SK-N-SH treated with all-trans-retinoic acid at 6 μM for 48 hours (cell line): ENCODE data around the gene POLH.

Experiments used
- ATAC-seq: fragments of 200-7000 bp; cut with Tn5 transposase; 3 replicates; pipeline ENCODE4 v1.9.1; 2020; ENCODE audit warnings: mild to moderate bottlenecking, moderate library complexity
- BACH2 ChIP-seq: fragments of 250-450 bp; sonication (Bioruptor Pico); IDR thresholded peaks from 2 replicates; pipeline ENCODE4 v1.9.0; 2021; ENCODE audit warnings: mild to moderate bottlenecking, borderline replicate concordance
- CSDC2 ChIP-seq: fragments of 250-450 bp; sonication (Bioruptor Pico); IDR thresholded peaks from 2 replicates; pipeline ENCODE4 v1.5.0; 2020; ENCODE audit warnings: mild to moderate bottlenecking, moderate library complexity
- ESRRG ChIP-seq: fragments of 250-450 bp; sonication (Bioruptor Pico); IDR thresholded peaks from 2 replicates; pipeline ENCODE4 v1.6.1; 2021; ENCODE audit warnings: mild to moderate bottlenecking
- GLIS3 ChIP-seq: fragments of 250-450 bp; sonication (Bioruptor Pico); IDR thresholded peaks from 2 replicates; pipeline ENCODE4 v1.5.0; 2020; ENCODE audit warnings: mild to moderate bottlenecking, moderate library complexity
- ISL1 ChIP-seq: fragments of 250-450 bp; sonication (Bioruptor Pico); IDR thresholded peaks from 2 replicates; pipeline ENCODE4 v2.1.2; 2022; ENCODE audit warnings: mild to moderate bottlenecking, moderate library complexity
- OSR1 ChIP-seq: fragments of 250-450 bp; sonication (Bioruptor Pico); IDR thresholded peaks from 2 replicates; pipeline ENCODE4 v1.8.0; 2022; ENCODE audit warnings: moderate library complexity, mild to moderate bottlenecking, inconsistent platforms
- PPARA ChIP-seq: fragments of 250-450 bp; sonication (Bioruptor Pico); IDR thresholded peaks from 2 replicates; pipeline ENCODE4 v1.5.0; 2020; ENCODE audit warnings: mild to moderate bottlenecking, borderline replicate concordance
- RARB ChIP-seq: fragments of 250-450 bp; sonication (Bioruptor Pico); IDR thresholded peaks from 2 replicates; pipeline ENCODE4 v1.8.0; 2021; ENCODE audit warnings: mild to moderate bottlenecking, moderate library complexity
- SNAI2 ChIP-seq: fragments of 250-450 bp; sonication (Bioruptor Pico); IDR thresholded peaks from 2 replicates; pipeline ENCODE4 v1.5.0; 2020; ENCODE audit warnings: mild to moderate bottlenecking, moderate library complexity
- TCF4 ChIP-seq: fragments of 250-450 bp; sonication (Bioruptor Pico); IDR thresholded peaks from 2 replicates; pipeline ENCODE4 v1.8.0; 2021; ENCODE audit warnings: mild to moderate bottlenecking, moderate library complexity, borderline replicate concordance
- TOX ChIP-seq: fragments of 250-450 bp; sonication (Bioruptor Pico); IDR thresholded peaks from 2 replicates; pipeline ENCODE4 v1.8.0; 2021; ENCODE audit warnings: mild to moderate bottlenecking, moderate library complexity, borderline replicate concordance
- ZC3H10 ChIP-seq: fragments of 250-450 bp; sonication (Bioruptor Pico); IDR thresholded peaks from 2 replicates; pipeline ENCODE4 v1.5.1; 2021; ENCODE audit warnings: mild to moderate bottlenecking, moderate library complexity
- ZFP3 ChIP-seq: fragments of 250-450 bp; sonication (Bioruptor Pico); IDR thresholded peaks from 2 replicates; pipeline ENCODE4 v1.5.0; 2020; ENCODE audit warnings: mild to moderate bottlenecking, moderate library complexity
- ZFP30 ChIP-seq: fragments of 450-650 bp; formaldehyde crosslinking; IDR thresholded peaks from 2 replicates; pipeline ENCODE4 v1.5.0; 2022; ENCODE audit warnings: mild to moderate bottlenecking, moderate library complexity
- ZNF70 ChIP-seq: fragments of 450-650 bp; formaldehyde crosslinking; IDR thresholded peaks from 2 replicates; pipeline ENCODE4 v1.5.0; 2020; ENCODE audit warnings: mild to moderate bottlenecking, moderate library complexity
- ZNF8 ChIP-seq: fragments of 450-650 bp; formaldehyde crosslinking; IDR thresholded peaks from 2 replicates; pipeline ENCODE4 v1.5.0; 2020; ENCODE audit warnings: mild to moderate bottlenecking, moderate library complexity
- TF ChIP-seq, protein P1 (sequence below): fragments of 250-450 bp; sonication (Bioruptor Pico); IDR thresholded peaks from 2 replicates; pipeline ENCODE4 v1.5.0; 2020; ENCODE audit warnings: mild to moderate bottlenecking, moderate library complexity
- TF ChIP-seq, protein P2 (sequence below): fragments of 250-450 bp; sonication (Bioruptor Pico); IDR thresholded peaks from 2 replicates; pipeline ENCODE4 v1.8.0; 2020; ENCODE audit warnings: mild to moderate bottlenecking, moderate library complexity, borderline replicate concordance
- TF ChIP-seq, protein P3 (sequence below): fragments of 250-450 bp; sonication (Bioruptor Pico); IDR thresholded peaks from 2 replicates; pipeline ENCODE4 v1.5.1; 2020; ENCODE audit warnings: low read depth, mild to moderate bottlenecking, moderate library complexity
- TF ChIP-seq, protein P4 (sequence below): fragments of 250-450 bp; sonication (Bioruptor Pico); IDR thresholded peaks from 2 replicates; pipeline ENCODE4 v1.8.0; 2021; ENCODE audit warnings: low read depth, mild to moderate bottlenecking, moderate library complexity, borderline replicate concordance

The POLH gene

DNA sequence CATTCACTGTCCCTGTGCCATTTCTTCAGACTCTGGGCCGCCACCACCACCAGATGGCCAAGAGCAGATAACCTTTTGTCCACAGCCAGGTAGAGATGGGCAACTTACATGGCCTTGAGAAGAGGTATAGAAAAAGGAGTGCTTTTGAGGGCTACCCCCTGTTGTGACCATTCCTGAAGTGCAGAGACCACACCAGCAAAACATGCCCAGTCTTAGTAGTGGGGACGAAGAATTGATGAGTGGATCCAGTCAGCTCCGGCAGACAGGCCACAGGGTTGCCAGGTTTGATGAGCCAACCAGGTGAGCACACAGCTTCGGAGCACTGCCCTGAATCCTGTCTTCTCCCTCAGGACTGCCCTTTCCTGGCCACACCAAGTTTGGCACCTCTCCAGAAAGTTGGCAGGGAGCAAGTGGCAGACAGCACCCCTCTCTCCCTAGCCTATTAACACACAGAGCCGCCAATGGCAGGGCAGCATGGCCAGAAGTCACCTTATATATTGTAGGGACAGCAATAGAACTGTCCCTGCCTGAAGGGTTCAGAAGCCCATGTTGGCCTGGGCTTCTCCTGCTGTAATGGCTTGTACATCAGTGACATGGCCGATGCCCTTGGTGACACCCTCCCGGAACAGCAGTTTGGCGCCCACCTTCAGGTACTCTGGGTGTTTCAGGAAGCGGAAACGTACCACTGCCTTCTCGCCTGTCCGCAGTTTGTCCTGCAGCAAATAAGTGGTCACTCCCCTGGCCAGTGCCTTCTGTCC is 45.3 kb downstream of the POLH start:
- no peak for TF ChIP-seq ESRRG (CRISPR knock-in tag)
- no peak for TF ChIP-seq BACH2 (CRISPR knock-in tag)
- TF ChIP-seq GLIS3 = no peak
- no peak; the same call in 2 of the 3 replicates for ATAC-seq

DNA sequence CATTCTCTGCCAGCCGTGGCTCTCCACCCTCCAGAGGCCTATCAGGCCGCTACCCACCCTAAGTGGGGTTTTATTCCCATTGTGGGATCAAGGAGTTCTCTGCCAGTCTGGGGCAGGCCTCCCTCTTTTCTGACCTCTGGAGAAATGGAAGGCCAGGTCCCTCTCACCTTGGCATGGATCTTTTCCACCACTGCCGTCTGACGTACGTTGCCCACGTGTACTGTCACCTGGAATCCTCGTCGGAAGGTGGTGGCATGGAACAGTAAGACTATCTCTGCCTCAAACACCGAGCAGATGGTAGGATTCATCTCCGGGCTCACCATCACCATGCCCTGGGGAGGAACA is 45.8 kb downstream of the POLH start:
- no peak for ATAC-seq
- TF ChIP-seq, protein P1, sequence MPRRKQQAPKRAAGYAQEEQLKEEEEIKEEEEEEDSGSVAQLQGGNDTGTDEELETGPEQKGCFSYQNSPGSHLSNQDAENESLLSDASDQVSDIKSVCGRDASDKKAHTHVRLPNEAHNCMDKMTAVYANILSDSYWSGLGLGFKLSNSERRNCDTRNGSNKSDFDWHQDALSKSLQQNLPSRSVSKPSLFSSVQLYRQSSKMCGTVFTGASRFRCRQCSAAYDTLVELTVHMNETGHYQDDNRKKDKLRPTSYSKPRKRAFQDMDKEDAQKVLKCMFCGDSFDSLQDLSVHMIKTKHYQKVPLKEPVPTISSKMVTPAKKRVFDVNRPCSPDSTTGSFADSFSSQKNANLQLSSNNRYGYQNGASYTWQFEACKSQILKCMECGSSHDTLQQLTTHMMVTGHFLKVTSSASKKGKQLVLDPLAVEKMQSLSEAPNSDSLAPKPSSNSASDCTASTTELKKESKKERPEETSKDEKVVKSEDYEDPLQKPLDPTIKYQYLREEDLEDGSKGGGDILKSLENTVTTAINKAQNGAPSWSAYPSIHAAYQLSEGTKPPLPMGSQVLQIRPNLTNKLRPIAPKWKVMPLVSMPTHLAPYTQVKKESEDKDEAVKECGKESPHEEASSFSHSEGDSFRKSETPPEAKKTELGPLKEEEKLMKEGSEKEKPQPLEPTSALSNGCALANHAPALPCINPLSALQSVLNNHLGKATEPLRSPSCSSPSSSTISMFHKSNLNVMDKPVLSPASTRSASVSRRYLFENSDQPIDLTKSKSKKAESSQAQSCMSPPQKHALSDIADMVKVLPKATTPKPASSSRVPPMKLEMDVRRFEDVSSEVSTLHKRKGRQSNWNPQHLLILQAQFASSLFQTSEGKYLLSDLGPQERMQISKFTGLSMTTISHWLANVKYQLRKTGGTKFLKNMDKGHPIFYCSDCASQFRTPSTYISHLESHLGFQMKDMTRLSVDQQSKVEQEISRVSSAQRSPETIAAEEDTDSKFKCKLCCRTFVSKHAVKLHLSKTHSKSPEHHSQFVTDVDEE (CRISPR knock-in tag) = no peak
- TF ChIP-seq, protein P2, sequence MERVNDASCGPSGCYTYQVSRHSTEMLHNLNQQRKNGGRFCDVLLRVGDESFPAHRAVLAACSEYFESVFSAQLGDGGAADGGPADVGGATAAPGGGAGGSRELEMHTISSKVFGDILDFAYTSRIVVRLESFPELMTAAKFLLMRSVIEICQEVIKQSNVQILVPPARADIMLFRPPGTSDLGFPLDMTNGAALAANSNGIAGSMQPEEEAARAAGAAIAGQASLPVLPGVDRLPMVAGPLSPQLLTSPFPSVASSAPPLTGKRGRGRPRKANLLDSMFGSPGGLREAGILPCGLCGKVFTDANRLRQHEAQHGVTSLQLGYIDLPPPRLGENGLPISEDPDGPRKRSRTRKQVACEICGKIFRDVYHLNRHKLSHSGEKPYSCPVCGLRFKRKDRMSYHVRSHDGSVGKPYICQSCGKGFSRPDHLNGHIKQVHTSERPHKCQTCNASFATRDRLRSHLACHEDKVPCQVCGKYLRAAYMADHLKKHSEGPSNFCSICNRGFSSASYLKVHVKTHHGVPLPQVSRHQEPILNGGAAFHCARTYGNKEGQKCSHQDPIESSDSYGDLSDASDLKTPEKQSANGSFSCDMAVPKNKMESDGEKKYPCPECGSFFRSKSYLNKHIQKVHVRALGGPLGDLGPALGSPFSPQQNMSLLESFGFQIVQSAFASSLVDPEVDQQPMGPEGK (CRISPR knock-in tag) = no peak
- TF ChIP-seq, protein P3, sequence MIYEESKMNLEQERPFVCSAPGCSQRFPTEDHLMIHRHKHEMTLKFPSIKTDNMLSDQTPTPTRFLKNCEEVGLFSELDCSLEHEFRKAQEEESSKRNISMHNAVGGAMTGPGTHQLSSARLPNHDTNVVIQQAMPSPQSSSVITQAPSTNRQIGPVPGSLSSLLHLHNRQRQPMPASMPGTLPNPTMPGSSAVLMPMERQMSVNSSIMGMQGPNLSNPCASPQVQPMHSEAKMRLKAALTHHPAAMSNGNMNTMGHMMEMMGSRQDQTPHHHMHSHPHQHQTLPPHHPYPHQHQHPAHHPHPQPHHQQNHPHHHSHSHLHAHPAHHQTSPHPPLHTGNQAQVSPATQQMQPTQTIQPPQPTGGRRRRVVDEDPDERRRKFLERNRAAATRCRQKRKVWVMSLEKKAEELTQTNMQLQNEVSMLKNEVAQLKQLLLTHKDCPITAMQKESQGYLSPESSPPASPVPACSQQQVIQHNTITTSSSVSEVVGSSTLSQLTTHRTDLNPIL (CRISPR knock-in tag) = no peak
- TF ChIP-seq TCF4 = no peak
- no peak for TF ChIP-seq ZNF8 (CRISPR knock-in tag)
- TF ChIP-seq ZFP30 (CRISPR knock-in tag) = no peak
- no peak for TF ChIP-seq ZC3H10 (CRISPR knock-in tag)

DNA sequence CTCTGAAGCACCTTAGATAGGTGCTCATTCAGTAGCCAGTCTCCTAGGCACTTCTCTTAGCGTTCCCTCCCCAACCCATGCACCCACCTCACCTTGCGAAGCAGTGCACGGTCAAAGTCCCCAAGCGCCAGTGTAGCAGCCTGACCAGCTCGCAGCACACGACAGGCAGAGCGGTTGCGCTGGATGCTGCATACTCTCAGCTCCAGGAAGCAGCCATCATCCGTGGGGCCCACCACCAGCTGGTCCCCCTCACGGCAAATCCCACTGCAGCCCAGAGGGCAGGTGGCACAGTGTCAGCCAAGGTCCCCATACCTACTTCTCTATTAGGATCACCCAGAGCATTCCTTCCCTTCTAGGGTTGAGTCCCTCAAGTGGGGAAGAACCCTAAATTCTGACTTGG is 46.6 kb downstream of the POLH start:
- TF ChIP-seq ISL1 (CRISPR knock-in tag) = no peak
- no peak for ATAC-seq

DNA sequence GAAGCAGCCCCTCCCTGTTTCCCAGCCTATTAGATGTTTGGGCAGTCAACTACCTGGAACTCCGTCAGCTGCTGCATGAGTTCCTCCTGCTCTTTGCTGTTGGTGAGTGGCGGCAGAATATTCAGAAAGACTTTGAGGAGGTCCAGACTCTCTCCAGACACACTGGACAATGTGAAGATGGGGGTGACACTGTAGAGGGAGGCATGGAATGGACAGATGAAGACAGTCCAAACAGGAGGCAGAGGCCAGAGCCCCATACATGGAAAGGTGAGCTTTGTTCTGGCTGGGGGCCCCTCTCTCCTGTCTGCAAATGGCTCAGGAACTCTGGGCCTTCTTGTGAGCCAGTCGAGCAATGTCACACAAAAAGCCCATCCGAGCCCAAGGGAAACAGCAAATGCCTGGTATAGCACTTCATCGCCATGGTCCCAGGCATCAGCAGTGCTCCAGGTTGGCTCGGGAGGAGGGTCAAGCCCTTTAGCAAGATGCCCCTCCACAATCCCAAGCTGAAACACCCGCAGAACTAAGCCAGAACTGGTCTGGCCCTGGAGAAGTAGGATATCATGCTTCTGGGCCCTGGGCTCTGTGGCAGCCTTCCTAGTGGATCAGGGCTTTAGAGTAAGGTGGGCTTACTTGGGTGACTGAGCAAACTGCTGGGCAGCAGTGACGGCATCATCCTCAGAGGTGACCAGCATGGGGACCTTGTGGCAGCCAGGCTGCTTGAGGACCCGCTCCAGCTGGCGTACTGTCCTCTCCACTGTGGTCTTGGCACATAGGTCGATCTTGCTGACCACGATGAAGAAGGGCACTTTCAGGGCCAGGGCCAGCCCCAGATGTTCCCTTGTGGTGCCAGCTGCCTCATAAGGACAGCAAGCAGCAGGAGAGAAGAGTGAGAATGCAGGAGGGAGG is 48.1 kb downstream of the POLH start:
- ATAC-seq = no peak
- TF ChIP-seq TOX (CRISPR knock-in tag) = no peak
- no peak for TF ChIP-seq RARB (CRISPR knock-in tag)
- TF ChIP-seq ESRRG (CRISPR knock-in tag) = no peak
- TF ChIP-seq ZNF70 (CRISPR knock-in tag) = no peak
- TF ChIP-seq, protein P4, sequence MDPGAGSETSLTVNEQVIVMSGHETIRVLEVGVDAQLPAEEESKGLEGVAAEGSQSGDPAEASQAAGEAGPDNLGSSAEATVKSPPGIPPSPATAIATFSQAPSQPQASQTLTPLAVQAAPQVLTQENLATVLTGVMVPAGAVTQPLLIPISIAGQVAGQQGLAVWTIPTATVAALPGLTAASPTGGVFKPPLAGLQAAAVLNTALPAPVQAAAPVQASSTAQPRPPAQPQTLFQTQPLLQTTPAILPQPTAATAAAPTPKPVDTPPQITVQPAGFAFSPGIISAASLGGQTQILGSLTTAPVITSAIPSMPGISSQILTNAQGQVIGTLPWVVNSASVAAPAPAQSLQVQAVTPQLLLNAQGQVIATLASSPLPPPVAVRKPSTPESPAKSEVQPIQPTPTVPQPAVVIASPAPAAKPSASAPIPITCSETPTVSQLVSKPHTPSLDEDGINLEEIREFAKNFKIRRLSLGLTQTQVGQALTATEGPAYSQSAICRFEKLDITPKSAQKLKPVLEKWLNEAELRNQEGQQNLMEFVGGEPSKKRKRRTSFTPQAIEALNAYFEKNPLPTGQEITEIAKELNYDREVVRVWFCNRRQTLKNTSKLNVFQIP (CRISPR knock-in tag) = no peak
- TF ChIP-seq OSR1 = no peak
- no peak for TF ChIP-seq SNAI2 (CRISPR knock-in tag)
- TF ChIP-seq ISL1 (CRISPR knock-in tag) = no peak
- TF ChIP-seq PPARA = no peak
- no peak for TF ChIP-seq BACH2 (CRISPR knock-in tag)
- TF ChIP-seq ZFP30 (CRISPR knock-in tag) = no peak
- TF ChIP-seq, protein P3 (CRISPR knock-in tag) = no peak
- no peak for TF ChIP-seq CSDC2 (CRISPR knock-in tag)
- TF ChIP-seq ZFP3 (CRISPR knock-in tag) = no peak
- TF ChIP-seq ZC3H10 (CRISPR knock-in tag) = no peak
- TF ChIP-seq, protein P2 (CRISPR knock-in tag) = no peak
